Right lobe of liver (tissue), 6 donors: ENCODE data around the gene CIC. TPM values are rescaled to one million over a fixed set of nuclear protein-coding genes. Genes with fewer than 3 reads are reported as not detected.

Source experiments
- ATAC-seq, 4 donors: fragments of 200-7000 bp; cut with Tn5 transposase; one replicate each; pipeline ENCODE4 v1.9.1; 2020; ENCODE audit warnings: mild to moderate bottlenecking in 4 of 4, moderate library complexity in 4 of 4
- DNase-seq, 3 donors: peaks; one replicate each; pipeline ENCODE4 v3.0.0-alpha.2; 2020
- H3K27ac ChIP-seq, 3 donors: fragments of 200-600 bp; one replicate each; pipeline ENCODE4 v1.8.0; 2022
- H3K27me3 ChIP-seq, 2 donors: fragments of 200-600 bp; one replicate each; pipeline ENCODE4 v1.8.0; 2022
- H3K36me3 ChIP-seq, 4 donors: fragments of 200-600 bp; sonication (generic) in 1 of 4; one replicate each; pipeline versions ENCODE4 v1.5.1 to v1.8.0; 2017 to 2022; ENCODE audit warnings: control low read depth in 1 of 4
- H3K4me1 ChIP-seq, 4 donors: fragments of 200-600 bp; sonication (generic) in 1 of 4; one replicate each; pipeline versions ENCODE4 v1.5.1 to v1.8.0; 2017 to 2022; ENCODE audit warnings: control low read depth in 1 of 4
- H3K4me3 ChIP-seq, 3 donors: fragments of 200-600 bp; one replicate each; pipeline ENCODE4 v1.8.0; 2022
- H3K9me3 ChIP-seq, 4 donors: fragments of 200-600 bp; sonication (generic) in 1 of 4; one replicate each; pipeline versions ENCODE4 v1.5.1 to v1.8.0; 2017 to 2022; ENCODE audit warnings: control low read depth in 1 of 4
- POLR2A ChIP-seq: fragments of 450-650 bp; IDR thresholded peaks from one replicate; pipeline ENCODE4 v1.6.1; 2017; ENCODE audit warnings: antibody characterized with exemption, mild to moderate bottlenecking
- WGBS: methylation state at CpG from one replicate; pipeline ENCODE4 v1.1.6; 2018; ENCODE audit warnings: low coverage, low lambda C conversion rate; ENCODE audit not compliant: insufficient coverage; ENCODE audit errors: missing lambda C conversion rate; 5-methylcytosine and 5-hydroxymethylcytosine counted together
- intact Hi-C, 2 donors: fragments of 100-400 bp; cut with DNase I; formaldehyde crosslinking; loops; one replicate each; pipeline versions ENCODE4 v1.11.2 to v1.14.1; 2022
- total RNA-seq, 6 experiments: library from RNA; depleted of rRNA in 2 of 6; stranded (reverse); fragments of >200 nt in 2 of 6; fragmentation: NEBNext Ultra II Directional in 3 of 6; extraction: Animal tissue kit (Norgen Biotek cat#: 25700) in 3 of 6; gene quantifications; one replicate each; pipeline versions ENCODE4 v1.1.0 to v1.2.4, GENCODE V29; 2016 to 2023
- TF ChIP-seq, protein P1 (sequence below), 4 donors: fragments of 200-600 bp in 3 of 4; fragments of 450-650 bp in 1 of 4; IDR thresholded peaks; one replicate each; pipeline versions ENCODE4 v1.5.1 to v1.8.0; 2016 to 2022; ENCODE audit warnings: antibody characterized with exemption in 4 of 4, mild to moderate bottlenecking in 2 of 4
- donor health status: DM: no; HTN: yes; CAD: no.
- donor health status: DM: no; HTN: no; CAD: no.
- donor health status: DM: no; HTN: no; CAD: no.
- donor health status: DM: no; HTN: yes; CAD: no.
- donor health status: DM: no; HTN: yes; CAD: no.

CIC gene
- total RNA-seq, 6 experiments from 2014 or later: 19.9 to 53.6 (median 35.2) TPM

DNA sequence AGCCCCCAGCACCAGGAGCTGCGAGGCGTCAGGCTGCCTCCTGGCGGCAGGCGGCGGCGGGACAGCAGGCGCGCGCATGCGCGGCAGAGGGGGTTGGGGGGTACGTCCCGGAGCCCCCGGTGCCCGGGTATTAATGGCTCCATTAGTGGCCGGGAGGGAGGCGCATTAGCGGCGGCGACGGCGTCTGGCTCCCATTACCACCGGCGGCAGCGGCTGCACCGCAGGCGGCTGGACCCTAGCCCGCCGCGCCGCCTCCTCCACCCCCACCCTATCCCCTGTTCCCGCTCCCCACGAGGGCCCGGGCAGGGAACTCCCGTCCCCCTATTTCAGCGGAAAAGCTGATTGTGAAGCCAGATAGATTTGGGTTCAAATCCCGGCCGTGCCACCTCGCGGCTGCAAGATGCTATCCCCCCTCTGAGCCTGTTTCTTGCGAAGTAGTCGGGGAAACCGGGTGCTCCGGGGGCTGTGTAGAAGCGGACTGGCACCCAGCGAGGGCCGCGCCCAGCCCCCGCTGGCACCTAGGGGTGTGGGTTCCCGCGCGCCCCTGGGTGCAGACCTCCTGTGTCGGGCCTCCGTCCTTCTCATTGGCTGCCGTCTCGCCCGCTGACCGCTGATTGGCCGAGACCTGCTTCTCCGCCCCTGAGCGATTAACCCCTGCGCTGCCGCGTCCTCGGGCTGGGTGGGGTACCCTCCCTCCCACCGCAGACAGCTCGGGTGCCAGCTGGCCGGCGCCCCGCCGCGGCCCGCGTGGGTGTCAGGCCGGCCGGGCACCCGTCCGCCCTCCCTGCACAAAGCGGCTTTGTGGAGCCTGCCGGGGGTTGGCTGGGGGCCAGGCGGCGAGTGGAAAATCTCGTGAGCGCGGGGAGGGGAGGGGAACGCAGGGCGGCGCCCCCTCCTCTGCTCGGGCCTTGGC, 11.1 kb downstream of the CIC start:
- Histone ChIP-seq H3K36me3 (no peaks in the 10 kb centered on the region), H3K4me1 (peaks cover 0 to 50% (median 19%) of the 10 kb centered on the region in 4 donors), H3K4me3 (peak overlapping the region; percentile 73 to 82 (median 76)), H3K27ac (peak overlapping the region; percentile 66 to 87 (median 78)), H3K27me3 (no peaks in the 10 kb centered on the region), H3K9me3 (no peaks in the 10 kb centered on the region)
- intact Hi-C loops: no loop called here
- WGBS: 0% methylated on average over 24 of the region's 89 CpGs
- TF ChIP-seq, protein P1, sequence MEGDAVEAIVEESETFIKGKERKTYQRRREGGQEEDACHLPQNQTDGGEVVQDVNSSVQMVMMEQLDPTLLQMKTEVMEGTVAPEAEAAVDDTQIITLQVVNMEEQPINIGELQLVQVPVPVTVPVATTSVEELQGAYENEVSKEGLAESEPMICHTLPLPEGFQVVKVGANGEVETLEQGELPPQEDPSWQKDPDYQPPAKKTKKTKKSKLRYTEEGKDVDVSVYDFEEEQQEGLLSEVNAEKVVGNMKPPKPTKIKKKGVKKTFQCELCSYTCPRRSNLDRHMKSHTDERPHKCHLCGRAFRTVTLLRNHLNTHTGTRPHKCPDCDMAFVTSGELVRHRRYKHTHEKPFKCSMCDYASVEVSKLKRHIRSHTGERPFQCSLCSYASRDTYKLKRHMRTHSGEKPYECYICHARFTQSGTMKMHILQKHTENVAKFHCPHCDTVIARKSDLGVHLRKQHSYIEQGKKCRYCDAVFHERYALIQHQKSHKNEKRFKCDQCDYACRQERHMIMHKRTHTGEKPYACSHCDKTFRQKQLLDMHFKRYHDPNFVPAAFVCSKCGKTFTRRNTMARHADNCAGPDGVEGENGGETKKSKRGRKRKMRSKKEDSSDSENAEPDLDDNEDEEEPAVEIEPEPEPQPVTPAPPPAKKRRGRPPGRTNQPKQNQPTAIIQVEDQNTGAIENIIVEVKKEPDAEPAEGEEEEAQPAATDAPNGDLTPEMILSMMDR (IDR thresholded peaks at IDR 0.05): peak; percentile 86 to 94 (median 89)
- TF ChIP-seq POLR2A: peak; percentile 55
- peak; percentile 46 to 64 (median 56) for ATAC-seq
- peak; percentile 89 to 91 (median 90) for DNase-seq

DNA sequence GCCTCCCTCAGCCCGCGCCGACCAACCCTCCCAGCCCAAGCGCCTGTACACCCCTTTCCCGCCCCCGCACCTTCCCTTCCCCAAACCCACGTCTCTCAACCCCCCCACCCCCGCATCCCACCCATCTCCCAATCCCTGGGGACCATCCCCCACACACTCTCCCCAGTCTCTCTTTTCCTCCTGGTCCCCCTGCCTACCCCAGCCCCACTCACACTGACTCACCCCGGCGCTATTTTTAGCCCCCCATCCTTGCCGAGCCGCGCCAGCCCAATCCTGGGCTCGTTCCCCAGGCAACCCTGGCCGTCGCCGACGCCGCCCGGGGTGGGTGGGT, 11.7 kb downstream of the CIC start:
- DNase-seq: no peak
- H3K9me3 ChIP-seq: no peaks in the 10 kb centered on the region
- H3K4me1 ChIP-seq: peaks cover 0 to 55% (median 22%) of the 10 kb centered on the region in 4 donors
- ATAC-seq: no peak
- WGBS: 8% methylated on average over 19 of the region's 20 CpGs
- H3K4me3 ChIP-seq: peak overlapping the region; percentile 73 to 82 (median 76)
- H3K36me3 ChIP-seq: no peaks in the 10 kb centered on the region
- H3K27ac ChIP-seq: peak overlapping the region; percentile 66 to 87 (median 78)
- TF ChIP-seq POLR2A: no peak
- TF ChIP-seq, protein P1 (IDR thresholded peaks at IDR 0.05): no peak
- H3K27me3 ChIP-seq: no peaks in the 10 kb centered on the region
- intact Hi-C loops: no loop called here

DNA sequence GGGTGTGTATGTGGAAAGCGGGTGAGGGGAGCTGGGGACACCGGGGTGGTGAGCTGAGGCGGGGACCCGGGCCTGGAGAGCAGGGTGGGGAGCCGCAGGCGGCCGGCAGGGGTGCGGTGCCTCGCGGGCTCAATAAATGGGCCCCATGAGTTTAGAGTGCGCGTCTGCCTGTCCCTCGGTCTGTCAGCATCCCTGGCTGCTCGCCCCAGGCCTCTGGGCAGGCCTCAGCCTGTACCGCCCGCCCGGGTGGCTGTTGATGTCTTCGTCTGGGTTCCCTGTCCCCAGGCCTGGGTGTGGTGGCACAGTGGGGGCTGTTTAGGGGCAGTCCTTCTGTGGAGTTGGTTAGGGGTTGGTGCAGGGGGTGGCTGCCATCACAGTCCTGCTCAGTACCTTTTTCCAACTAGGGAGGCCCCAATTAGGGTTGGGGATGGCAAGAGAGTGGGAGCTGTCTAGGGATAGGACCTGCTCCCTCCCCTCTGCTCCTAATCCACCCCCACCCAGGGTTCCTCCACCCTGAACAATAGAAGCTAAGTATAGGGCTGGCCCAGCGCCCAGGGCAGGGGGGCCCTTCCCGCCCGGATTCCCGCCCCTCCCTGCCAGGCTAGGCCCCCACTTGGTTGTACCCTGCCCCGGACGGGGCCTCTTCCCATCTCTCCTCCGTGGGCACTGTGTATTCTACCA, 12.2 kb downstream of the CIC start:
- peak overlapping the region in 1 of 3 donors; percentile 82 for H3K4me3 ChIP-seq
- peak; percentile 50 to 62 (median 55) for DNase-seq
- TF ChIP-seq, protein P1 (IDR thresholded peaks at IDR 0.05): no peak
- TF ChIP-seq POLR2A: no peak
- no peaks in the 10 kb centered on the region for H3K36me3 ChIP-seq
- WGBS: 39% methylated on average over 17 of the region's 25 CpGs
- H3K4me1 ChIP-seq: peaks cover 0 to 60% (median 23%) of the 10 kb centered on the region in 4 donors
- peak overlapping the region; percentile 66 to 78 (median 78) for H3K27ac ChIP-seq
- no peaks in the 10 kb centered on the region for H3K9me3 ChIP-seq
- no peaks in the 10 kb centered on the region for H3K27me3 ChIP-seq
- intact Hi-C loops: no loop called here
- ATAC-seq: no peak

DNA sequence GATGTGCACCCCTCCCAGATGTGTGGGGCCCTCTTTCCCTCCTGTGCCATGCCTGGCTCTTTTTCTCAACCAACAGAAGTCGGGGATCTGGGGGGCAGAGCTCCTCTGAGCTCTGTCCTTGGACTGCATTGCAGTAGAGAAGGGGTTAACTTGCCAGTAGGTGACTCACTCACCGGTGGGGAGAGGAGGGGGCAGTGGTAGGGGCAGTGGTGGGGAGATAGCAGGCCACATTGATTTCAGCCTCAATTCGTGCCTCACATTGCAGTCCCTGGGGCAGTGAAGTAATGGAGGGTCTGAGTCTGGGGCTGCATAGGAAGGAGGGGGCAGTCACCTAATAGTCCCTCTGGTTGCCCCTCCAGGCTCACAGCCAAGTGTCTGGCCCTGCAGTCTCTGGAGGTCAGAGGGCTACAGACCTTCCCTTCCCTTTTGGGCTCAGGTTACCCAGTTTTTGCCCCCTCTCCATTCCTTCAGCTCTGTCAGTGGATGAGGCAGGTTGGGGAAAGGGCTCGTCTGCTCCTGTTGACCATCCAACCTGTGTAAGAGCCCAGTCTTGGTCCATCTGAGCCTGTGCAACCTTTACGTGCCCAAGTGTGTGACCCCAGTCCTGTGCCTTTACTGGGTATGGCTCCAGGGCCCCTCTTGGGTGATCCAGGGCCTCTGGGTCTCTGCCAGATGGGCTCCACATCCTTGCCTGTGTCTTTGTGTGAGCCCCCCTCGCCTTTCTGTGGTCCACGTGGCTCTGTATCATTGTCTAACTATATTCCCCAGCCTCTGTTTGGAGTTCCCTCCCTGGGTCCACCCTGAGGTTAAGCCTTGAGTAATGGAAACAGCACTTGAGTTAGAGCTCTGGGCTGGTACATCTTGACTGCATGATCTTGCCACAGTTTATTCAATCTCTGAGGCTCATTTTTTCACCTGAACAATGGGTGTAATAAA, 13.0 kb downstream of the CIC start:
- Histone ChIP-seq H3K4me3 (no peak overlapping the region), H3K27ac (peak overlapping the region; percentile 6 to 90 (median 78)), H3K9me3 (no peaks in the 10 kb centered on the region), H3K4me1 (peaks cover 0 to 60% (median 23%) of the 10 kb centered on the region in 4 donors), H3K36me3 (peaks cover 0 to 3% (median 0%) of the 10 kb centered on the region in 4 donors), H3K27me3 (no peaks in the 10 kb centered on the region)
- WGBS: 42% methylated on average over 5 of the region's 7 CpGs
- DNase-seq: peak in 2 of 3 donors; percentile 36 to 49
- intact Hi-C loops: no loop called here
- no peak for ATAC-seq
- no peak for TF ChIP-seq POLR2A
- TF ChIP-seq, protein P1 (IDR thresholded peaks at IDR 0.05): no peak
